ENCODE measurements around the gene BFSP2.

Gene BFSP2

GRCh38 chr3:133364704-133365103 lies 35.2 kb upstream of the BFSP2 start:
- ChIA-PET POLR2A (no interaction called here), CTCF (interaction anchor here (1.1 to 1.7 kb wide), 3 partner anchors 9 to 17 kb away, joined by 3 to 6 read pairs (median 4); no protein-coding TSS in a partner anchor)
- DNase-seq (ENCODE audit: extremely low spot score) = no peak
- TF ChIP-seq CTCF (IDR thresholded peaks at IDR 0.05; ENCODE audit: control extremely low read depth, extremely low read depth, low read depth, missing control alignments) = no peak

GRCh38 chr3:133366921-133367320 lies 32.9 kb upstream of the BFSP2 start:
- ChIA-PET CTCF (interaction anchor here (1.1 to 1.4 kb wide), 2 partner anchors 15 to 38 kb away, joined by 3 read pairs; no protein-coding TSS in a partner anchor), POLR2A (no interaction called here)
- no peak for DNase-seq (ENCODE audit: extremely low spot score)
- TF ChIP-seq CTCF (IDR thresholded peaks at IDR 0.05; ENCODE audit: control extremely low read depth, extremely low read depth, low read depth, missing control alignments) = no peak

GRCh38 chr3:133367403-133367802 lies 32.5 kb upstream of the BFSP2 start:
- ChIA-PET CTCF (interaction anchor here (1.1 kb wide), 1 partner anchor 37 kb away, joined by 3 read pairs; no protein-coding TSS in a partner anchor), POLR2A (no interaction called here)
- DNase-seq (ENCODE audit: extremely low spot score) = no peak
- no peak for TF ChIP-seq CTCF (IDR thresholded peaks at IDR 0.05; ENCODE audit: control extremely low read depth, extremely low read depth, low read depth, missing control alignments)

- ChIA-PET POLR2A (no interaction called here), CTCF (interaction anchor here (1.0 kb wide), 1 partner anchor 9 kb away, joined by 3 read pairs; no protein-coding TSS in a partner anchor)
- no peak for DNase-seq (ENCODE audit: extremely low spot score)
- no peak for TF ChIP-seq CTCF (IDR thresholded peaks at IDR 0.05; ENCODE audit: control extremely low read depth, extremely low read depth, low read depth, missing control alignments)
These were observed 31.9 kb upstream of the BFSP2 start for GRCh38 chr3:133367956-133368355.

GRCh38 chr3:133368371-133369067 lies 31.3 kb upstream of the BFSP2 start:
- ChIA-PET POLR2A (no interaction called here), CTCF (interaction anchor here (1.0 kb wide), 1 partner anchor 8 kb away, joined by 3 read pairs; no protein-coding TSS in a partner anchor)
- TF ChIP-seq CTCF (IDR thresholded peaks at IDR 0.05; ENCODE audit: control extremely low read depth, extremely low read depth, low read depth, missing control alignments) = no peak
- DNase-seq (ENCODE audit: extremely low spot score) = no peak

- POLR2A ChIA-PET = no interaction called here
- DNase-seq (ENCODE audit: extremely low spot score) = no peak
- CTCF ChIA-PET = no interaction called here
- TF ChIP-seq CTCF (IDR thresholded peaks at IDR 0.05; ENCODE audit: control extremely low read depth, extremely low read depth, low read depth, missing control alignments) = no peak
These were observed 30.8 kb upstream of the BFSP2 start for GRCh38 chr3:133369068-133369440.
